ENCODE data around the gene EARS2.

EARS2 gene

DNA sequence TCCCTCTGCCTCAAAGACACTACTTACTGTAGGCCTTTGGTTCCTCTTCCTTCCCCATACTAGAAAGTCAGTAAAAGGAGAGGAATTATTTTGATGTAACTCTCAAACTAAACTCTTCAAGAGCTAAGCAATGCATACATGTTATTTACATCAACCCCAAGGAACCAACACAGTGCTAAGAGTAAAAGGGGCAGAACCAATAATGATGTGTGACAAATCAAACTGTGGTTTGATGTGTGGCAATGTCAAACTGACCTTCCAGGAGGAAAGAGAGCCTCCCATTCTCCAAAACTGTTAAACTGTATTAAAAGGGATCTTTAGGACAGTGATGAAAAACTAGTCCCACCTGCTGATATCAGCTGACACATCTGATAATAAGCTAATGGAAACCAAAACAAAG, 23.2 kb upstream of the EARS2 start:
- no peak overlapping the region for H3K4me3 ChIP-seq (ENCODE audit: insufficient read depth, low read length, poor library complexity, severe bottlenecking)
- peaks cover 9% of the 10 kb centered on the region; the same call in 1 of the 2 replicates for H3K36me3 ChIP-seq (ENCODE audit: low read length)
- no peak overlapping the region for H3K4me2 ChIP-seq (ENCODE audit: low read depth, low read length, poor library complexity, severe bottlenecking)
- no peaks in the 10 kb centered on the region for H3K79me2 ChIP-seq (ENCODE audit: insufficient read depth, low read length)
- H3K9me3 ChIP-seq (ENCODE audit: insufficient read depth, low read length) = no peaks in the 10 kb centered on the region
- H3K27ac ChIP-seq (ENCODE audit: low read depth, low read length) = no peak overlapping the region
- no peaks in the 10 kb centered on the region for H3K9me2 ChIP-seq (replicated peaks; ENCODE audit: insufficient read depth, low read length)
- H2AFZ ChIP-seq (ENCODE audit: low read depth, low read length, severe bottlenecking) = no peak overlapping the region
- no peaks in the 10 kb centered on the region for H3K27me3 ChIP-seq (ENCODE audit: low read length)
- H3K9ac ChIP-seq (ENCODE audit: low read length) = no peak overlapping the region
- no peaks in the 10 kb centered on the region for H4K20me1 ChIP-seq (ENCODE audit: low read depth, low read length)
- TF ChIP-seq, protein P1, sequence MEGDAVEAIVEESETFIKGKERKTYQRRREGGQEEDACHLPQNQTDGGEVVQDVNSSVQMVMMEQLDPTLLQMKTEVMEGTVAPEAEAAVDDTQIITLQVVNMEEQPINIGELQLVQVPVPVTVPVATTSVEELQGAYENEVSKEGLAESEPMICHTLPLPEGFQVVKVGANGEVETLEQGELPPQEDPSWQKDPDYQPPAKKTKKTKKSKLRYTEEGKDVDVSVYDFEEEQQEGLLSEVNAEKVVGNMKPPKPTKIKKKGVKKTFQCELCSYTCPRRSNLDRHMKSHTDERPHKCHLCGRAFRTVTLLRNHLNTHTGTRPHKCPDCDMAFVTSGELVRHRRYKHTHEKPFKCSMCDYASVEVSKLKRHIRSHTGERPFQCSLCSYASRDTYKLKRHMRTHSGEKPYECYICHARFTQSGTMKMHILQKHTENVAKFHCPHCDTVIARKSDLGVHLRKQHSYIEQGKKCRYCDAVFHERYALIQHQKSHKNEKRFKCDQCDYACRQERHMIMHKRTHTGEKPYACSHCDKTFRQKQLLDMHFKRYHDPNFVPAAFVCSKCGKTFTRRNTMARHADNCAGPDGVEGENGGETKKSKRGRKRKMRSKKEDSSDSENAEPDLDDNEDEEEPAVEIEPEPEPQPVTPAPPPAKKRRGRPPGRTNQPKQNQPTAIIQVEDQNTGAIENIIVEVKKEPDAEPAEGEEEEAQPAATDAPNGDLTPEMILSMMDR (IDR thresholded peaks at IDR 0.05; ENCODE audit: insufficient read depth, low read length, poor library complexity, severe bottlenecking) = no peak
- TF ChIP-seq EZH2phosphoT487 (conservative IDR thresholded peaks at IDR 0.05; ENCODE audit: low read length) = no peak
- peaks cover 10% of the 10 kb centered on the region; the same call in 1 of the 2 replicates for H3F3A ChIP-seq (ENCODE audit: insufficient read depth)

DNA sequence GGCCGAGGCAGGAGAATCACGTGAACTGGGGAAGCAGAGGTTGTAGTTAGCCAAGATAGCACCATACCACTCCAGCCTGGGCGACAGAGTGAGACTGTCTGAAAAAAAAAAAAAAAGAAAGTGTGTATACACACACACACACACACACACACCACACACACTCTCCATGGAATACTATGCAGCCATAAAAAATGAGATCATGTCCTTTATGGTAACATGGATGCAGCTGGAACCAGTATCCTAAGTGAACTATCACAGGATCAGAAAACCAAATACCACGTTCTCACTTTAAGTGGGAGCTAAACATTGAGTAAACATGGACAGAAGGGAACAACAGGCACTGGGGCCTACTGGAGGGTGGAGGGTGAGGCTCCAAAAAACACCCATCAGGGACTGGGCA, 22.2 kb upstream of the EARS2 start:
- H3K4me3 ChIP-seq (ENCODE audit: insufficient read depth, low read length, poor library complexity, severe bottlenecking) = no peak overlapping the region
- H3K79me2 ChIP-seq (ENCODE audit: insufficient read depth, low read length) = no peaks in the 10 kb centered on the region
- peaks cover 7% of the 10 kb centered on the region; the same call in 1 of the 2 replicates for H3K36me3 ChIP-seq (ENCODE audit: low read length)
- H3K9me3 ChIP-seq (ENCODE audit: insufficient read depth, low read length) = no peaks in the 10 kb centered on the region
- no peak overlapping the region for H2AFZ ChIP-seq (ENCODE audit: low read depth, low read length, severe bottlenecking)
- no peak overlapping the region for H3K27ac ChIP-seq (ENCODE audit: low read depth, low read length)
- no peak overlapping the region for H3K4me2 ChIP-seq (ENCODE audit: low read depth, low read length, poor library complexity, severe bottlenecking)
- TF ChIP-seq, protein P1 (IDR thresholded peaks at IDR 0.05; ENCODE audit: insufficient read depth, low read length, poor library complexity, severe bottlenecking) = no peak
- no peak for TF ChIP-seq EZH2phosphoT487 (conservative IDR thresholded peaks at IDR 0.05; ENCODE audit: low read length)
- no peak overlapping the region for H3K9ac ChIP-seq (ENCODE audit: low read length)
- H3K9me2 ChIP-seq (replicated peaks; ENCODE audit: insufficient read depth, low read length) = no peaks in the 10 kb centered on the region
- peaks cover 10% of the 10 kb centered on the region; the same call in 1 of the 2 replicates for H3F3A ChIP-seq (ENCODE audit: insufficient read depth)
- H3K27me3 ChIP-seq (ENCODE audit: low read length) = no peaks in the 10 kb centered on the region
- H4K20me1 ChIP-seq (ENCODE audit: low read depth, low read length) = no peaks in the 10 kb centered on the region

DNA sequence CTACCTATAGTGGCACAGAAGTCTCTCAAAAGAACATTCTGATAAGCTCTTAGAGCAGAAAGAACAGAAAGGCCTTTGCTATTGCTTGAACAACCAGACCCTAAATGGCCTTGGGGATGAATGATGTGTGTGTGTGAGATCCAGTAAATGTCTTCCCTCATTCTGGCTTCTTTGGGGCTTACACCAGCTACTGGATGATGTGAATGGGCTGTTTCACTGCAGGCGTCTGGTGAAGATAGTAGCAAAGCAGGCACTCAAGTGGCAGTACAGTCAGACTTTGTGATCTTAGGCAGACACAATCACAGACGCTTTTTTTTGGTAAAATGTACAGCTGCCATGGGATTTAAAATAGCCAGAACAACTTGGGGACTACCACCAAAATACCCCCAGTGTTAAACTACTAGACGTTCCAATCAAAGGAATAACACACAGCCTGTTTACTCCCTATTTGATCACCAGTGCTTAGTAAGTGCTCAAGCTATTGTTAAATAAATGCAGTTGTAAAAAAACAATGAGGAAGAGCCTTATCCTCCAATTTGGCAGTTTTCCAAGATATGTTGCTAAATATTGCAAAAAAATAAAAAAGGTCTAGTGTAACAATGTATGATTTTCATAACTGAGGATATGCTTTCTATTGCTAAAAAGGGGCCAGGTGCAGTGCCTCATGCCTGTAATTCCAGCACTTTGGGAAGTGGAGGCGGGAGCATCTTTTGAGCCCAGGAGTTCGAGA, 21.1 kb upstream of the EARS2 start:
- no peak overlapping the region for H3K27ac ChIP-seq (ENCODE audit: low read depth, low read length)
- H3K9me3 ChIP-seq (ENCODE audit: insufficient read depth, low read length) = no peaks in the 10 kb centered on the region
- H3F3A ChIP-seq (ENCODE audit: insufficient read depth) = peaks cover 10% of the 10 kb centered on the region; the same call in 1 of the 2 replicates
- TF ChIP-seq, protein P1 (IDR thresholded peaks at IDR 0.05; ENCODE audit: insufficient read depth, low read length, poor library complexity, severe bottlenecking) = no peak
- TF ChIP-seq EZH2phosphoT487 (conservative IDR thresholded peaks at IDR 0.05; ENCODE audit: low read length) = no peak
- H3K4me3 ChIP-seq (ENCODE audit: insufficient read depth, low read length, poor library complexity, severe bottlenecking) = no peak overlapping the region
- no peaks in the 10 kb centered on the region for H3K27me3 ChIP-seq (ENCODE audit: low read length)
- H3K9me2 ChIP-seq (replicated peaks; ENCODE audit: insufficient read depth, low read length) = no peaks in the 10 kb centered on the region
- no peak overlapping the region for H2AFZ ChIP-seq (ENCODE audit: low read depth, low read length, severe bottlenecking)
- H3K36me3 ChIP-seq (ENCODE audit: low read length) = peaks cover 6% of the 10 kb centered on the region; the same call in 1 of the 2 replicates
- no peaks in the 10 kb centered on the region for H4K20me1 ChIP-seq (ENCODE audit: low read depth, low read length)
- no peak overlapping the region for H3K9ac ChIP-seq (ENCODE audit: low read length)
- H3K4me2 ChIP-seq (ENCODE audit: low read depth, low read length, poor library complexity, severe bottlenecking) = no peak overlapping the region
- no peaks in the 10 kb centered on the region for H3K79me2 ChIP-seq (ENCODE audit: insufficient read depth, low read length)
